Measurements from ENCODE around the gene SPAG4. TPM values are rescaled to one million over a fixed set of nuclear protein-coding genes. Genes with fewer than 3 reads are reported as not detected.

The SPAG4 gene
- total RNA-seq (2022; extraction: Qiagen RNA extraction; ENCODE audit: low read depth), result 3.0 to 5.2 TPM (median 4.8 TPM) in 5 replicates

GRCh38 chr20:35615667-35616464 is at the start of gene SPAG4:
Gene SPAG4, plus strand, starts transcription at chr20:35615829. Its CDS starts 175 bp downstream, at chr20:35616004.

GRCh38 chr20:35664466-35665206 is 49.0 kb downstream of the SPAG4 start, which contains the start of the genes CPNE1 and RBM12:
Gene CPNE1, minus strand, starts transcription at chr20:35664900. Its CDS starts 31,977 bp downstream, at chr20:35632923.
Gene RBM12, minus strand, starts transcription at chr20:35664900. Its CDS starts 9,578 bp downstream, at chr20:35655322.

Other genes with a start within 250 kb of the SPAG4 start
- gene UQCC1, start 203.9 kb upstream of the SPAG4 start, total RNA-seq (2022; extraction: Qiagen RNA extraction; ENCODE audit: low read depth), result 30.4 to 37.1 TPM (median 35.1 TPM) in 5 replicates
- gene GDF5, start 177.6 kb upstream of the SPAG4 start, total RNA-seq (2022; extraction: Qiagen RNA extraction; ENCODE audit: low read depth), result 0.03 TPM in 1 of 5 replicates, not detected in the others
- gene CEP250, start 160.2 kb upstream of the SPAG4 start, total RNA-seq (2022; extraction: Qiagen RNA extraction; ENCODE audit: low read depth), result 23.6 to 33.8 TPM (median 30.0 TPM) in 5 replicates
- not detected in 5 replicates for gene C20orf173, start 86.2 kb upstream of the SPAG4 start, total RNA-seq (2022; extraction: Qiagen RNA extraction; ENCODE audit: low read depth)
- gene ERGIC3, start 73.8 kb upstream of the SPAG4 start, total RNA-seq (2022; extraction: Qiagen RNA extraction; ENCODE audit: low read depth), result 231 to 244 TPM (median 237 TPM) in 5 replicates
- gene CPNE1, start 49.1 kb downstream of the SPAG4 start, total RNA-seq (2022; extraction: Qiagen RNA extraction; ENCODE audit: low read depth), result 186 to 230 TPM (median 216 TPM) in 5 replicates
- 85.5 to 93.3 TPM (median 88.4 TPM) in 5 replicates for gene RBM12, start 49.1 kb downstream of the SPAG4 start, total RNA-seq (2022; extraction: Qiagen RNA extraction; ENCODE audit: low read depth)
- gene NFS1, start 83.5 kb downstream of the SPAG4 start, total RNA-seq (2022; extraction: Qiagen RNA extraction; ENCODE audit: low read depth), result 22.5 to 38.1 TPM (median 36.8 TPM) in 5 replicates
- gene ROMO1, start 83.6 kb downstream of the SPAG4 start, total RNA-seq (2022; extraction: Qiagen RNA extraction; ENCODE audit: low read depth), result 323 to 402 TPM (median 335 TPM) in 5 replicates
- gene RBM39, start 126.4 kb downstream of the SPAG4 start, total RNA-seq (2022; extraction: Qiagen RNA extraction; ENCODE audit: low read depth), result 170 to 198 TPM (median 178 TPM) in 5 replicates
- 20.5 to 28.2 TPM (median 24.0 TPM) in 5 replicates for gene PHF20, start 156.2 kb downstream of the SPAG4 start, total RNA-seq (2022; extraction: Qiagen RNA extraction; ENCODE audit: low read depth)